HCT116 (cell line): Measurements from ENCODE around the gene LYRM7. TPM values are rescaled to one million over a fixed set of nuclear protein-coding genes. Genes with fewer than 3 reads are reported as not detected.

Experiments
- ATAC-seq: fragments of 200-7000 bp; cut with Tn5 transposase; 2 replicates; pipeline ENCODE4 v1.9.1; 2020; ENCODE audit warnings: mild to moderate bottlenecking, moderate library complexity
- BruUV-seq: library from RNA; stranded (reverse); fragments of 400-500 nt; replicated peaks from 2 replicates; lab custom pipeline; 2021; lab: Mats Ljungman, UMichigan
- CTCF ChIA-PET: fragments of 300-600 bp; sonication (Branson Sonifier 250); formaldehyde crosslinking; loops from one replicate; lab custom pipeline; 2021; ENCODE audit warnings: antibody characterized with exemption; lab: Charles Lee
- POLR2A ChIA-PET: fragments of 300-600, 350-600 bp; sonication (Branson Sonifier 250); formaldehyde crosslinking; loops from one replicate; lab custom pipeline; 2021; ENCODE audit warnings: antibody characterized with exemption; lab: Charles Lee
- RAD21 ChIA-PET, 2 experiments: fragments of 300-600 bp; sonication (Branson Sonifier 250); formaldehyde crosslinking; loops; one replicate each; lab custom pipeline; 2023; ENCODE audit warnings: low total read pairs in 2 of 2; ENCODE audit not compliant: uncharacterized antibody in 2 of 2, unreplicated experiment in 2 of 2, low non-redundant PET in 1 of 2; lab: Charles Lee
- DNase-seq: peaks from one replicate; pipeline ENCODE4 v3.0.0-alpha.2; 2010; ENCODE audit warnings: low read depth, low spot score
- H2AFZ ChIP-seq: fragments of 200-600 bp; shearing (Covaris generic), sonication (generic); 2 replicates; pipeline ENCODE4 v1.6.1; 2017; ENCODE audit warnings: low read depth, mixed run types, mixed read lengths, antibody characterized with exemption, low read length; ENCODE audit not compliant: poor library complexity, severe bottlenecking
- H3K27ac ChIP-seq: 2 replicates; pipeline ENCODE4 v1.5.1; 2012; ENCODE audit warnings: low read depth, low read length
- H3K27me3 ChIP-seq: fragments of 200-600 bp; sonication (generic); 2 replicates; pipeline ENCODE4 v1.6.1; 2016; ENCODE audit warnings: mixed run types, low read length, mixed read lengths; ENCODE audit not compliant: insufficient read depth
- H3K36me3 ChIP-seq, 2 experiments: fragments of 200-500 bp in 1 of 2; fragments of 200-600 bp in 1 of 2; sonication (Bioruptor generic) in 1 of 2; sonication (generic) in 1 of 2; 2 replicates each; pipeline versions ENCODE4 v1.5.1 to v1.6.1; 2014 to 2016; ENCODE audit warnings: low read length in 2 of 2, inconsistent platforms in 1 of 2, mixed read lengths in 1 of 2, mixed run types in 1 of 2; ENCODE audit not compliant: insufficient read depth in 2 of 2, control insufficient read depth in 1 of 2
- H3K4me1 ChIP-seq, 2 experiments: fragments of 200-600 bp in 1 of 2; sonication (generic) in 1 of 2; 2 replicates each; pipeline versions ENCODE4 v1.5.1 to v1.6.1; 2012 to 2017; ENCODE audit warnings: low read length in 2 of 2, inconsistent platforms in 1 of 2, mild to moderate bottlenecking in 1 of 2, mixed read lengths in 1 of 2, mixed run types in 1 of 2, moderate library complexity in 1 of 2; ENCODE audit not compliant: insufficient read depth in 2 of 2, control insufficient read depth in 1 of 2
- H3K4me2 ChIP-seq: fragments of 200-600 bp; sonication (generic); 2 replicates; pipeline ENCODE4 v1.6.1; 2017; ENCODE audit warnings: mixed run types, low read length, mixed read lengths
- H3K4me3 ChIP-seq, 2 experiments: fragments of 200-600 bp in 1 of 2; sonication (generic) in 1 of 2; replicated peaks in 1 of 2; 2 replicates each; pipeline ENCODE4 v1.5.1; 2011 to 2016; ENCODE audit warnings: low read length in 2 of 2, control low read depth in 1 of 2, low read depth in 1 of 2, mild to moderate bottlenecking in 1 of 2, mixed read lengths in 1 of 2, mixed run types in 1 of 2
- H3K79me2 ChIP-seq: fragments of 200-600 bp; sonication (generic); 2 replicates; pipeline ENCODE4 v1.6.1; 2017; ENCODE audit warnings: mild to moderate bottlenecking, mixed run types, low read length, moderate library complexity, mixed read lengths; ENCODE audit not compliant: insufficient read depth
- H3K9ac ChIP-seq: fragments of 200-600 bp; sonication (generic); 2 replicates; pipeline ENCODE4 v1.6.1; 2016; ENCODE audit warnings: low read length, mixed read lengths
- H3K9me2 ChIP-seq: fragments of 200-600 bp; sonication (generic), shearing (Covaris generic); 2 replicates; pipeline ENCODE4 v1.6.1; 2017; ENCODE audit warnings: mixed run types, mild to moderate bottlenecking, moderate library complexity; ENCODE audit not compliant: insufficient read depth
- H3K9me3 ChIP-seq, 2 experiments: fragments of 200-500 bp in 1 of 2; fragments of 200-600 bp in 1 of 2; sonication (Bioruptor generic) in 1 of 2; sonication (generic) in 1 of 2; 2 replicates each; pipeline ENCODE4 v1.6.1; 2014 to 2017; ENCODE audit warnings: low read length in 2 of 2, mixed read lengths in 2 of 2, inconsistent platforms in 1 of 2, low read depth in 1 of 2, mild to moderate bottlenecking in 1 of 2, mixed run types in 1 of 2, moderate library complexity in 1 of 2; ENCODE audit not compliant: control insufficient read depth in 1 of 2, insufficient read depth in 1 of 2
- H4K20me1 ChIP-seq: fragments of 200-600 bp; sonication (generic), shearing (Covaris generic); 2 replicates; pipeline ENCODE4 v1.6.1; 2017; ENCODE audit warnings: mixed run types, mild to moderate bottlenecking, moderate library complexity; ENCODE audit not compliant: insufficient read depth
- CTCF ChIP-seq, 3 experiments: fragments of 200-600 bp in 1 of 3; sonication (generic) in 1 of 3; IDR thresholded peaks in 2 of 3; conservative IDR thresholded peaks in 1 of 3; 2 replicates each; pipeline ENCODE4 v1.5.1; 2012 to 2017; ENCODE audit warnings: low read depth in 2 of 3, low read length in 2 of 3, antibody characterized with exemption in 1 of 3, borderline replicate concordance in 1 of 3, control low read depth in 1 of 3, mild to moderate bottlenecking in 1 of 3, mixed read lengths in 1 of 3, mixed run types in 1 of 3, moderate library complexity in 1 of 3; ENCODE audit not compliant: insufficient read depth in 1 of 3
- EZH2 ChIP-seq: fragments of 200-600 bp; sonication (generic); IDR thresholded peaks from 2 replicates; pipeline ENCODE4 v1.6.1; 2017; ENCODE audit warnings: antibody characterized with exemption, mixed run types
- EZH2phosphoT487 ChIP-seq: fragments of 200-600 bp; IDR thresholded peaks from 2 replicates; pipeline ENCODE4 v1.6.1; 2018; ENCODE audit warnings: antibody characterized with exemption, borderline replicate concordance
- FOSL1 ChIP-seq: IDR thresholded peaks from 2 replicates; pipeline ENCODE4 v1.6.1; 2012; ENCODE audit warnings: low read depth
- JUND ChIP-seq: IDR thresholded peaks from 2 replicates; pipeline ENCODE4 v1.6.1; 2012
- MAX ChIP-seq: IDR thresholded peaks from 2 replicates; pipeline ENCODE4 v1.6.1; 2012
- POLR2AphosphoS5 ChIP-seq: IDR thresholded peaks from 2 replicates; pipeline ENCODE4 v1.6.1; 2011; ENCODE audit warnings: mild to moderate bottlenecking, low read depth, low read length, moderate library complexity
- RAD21 ChIP-seq: IDR thresholded peaks from 2 replicates; pipeline ENCODE4 v1.6.1; 2012; ENCODE audit warnings: low read depth, mild to moderate bottlenecking
- SP1 ChIP-seq: IDR thresholded peaks from 2 replicates; pipeline ENCODE4 v1.6.1; 2012; ENCODE audit warnings: low read depth
- YY1 ChIP-seq: IDR thresholded peaks from 2 replicates; pipeline ENCODE4 v1.6.1; 2011; ENCODE audit warnings: low read length, low read depth, moderate library complexity, mild to moderate bottlenecking; ENCODE audit not compliant: insufficient replicate concordance; ENCODE audit errors: extremely low read depth
- ZBTB33 ChIP-seq: IDR thresholded peaks from 2 replicates; pipeline ENCODE4 v1.6.1; 2011; ENCODE audit warnings: mild to moderate bottlenecking, low read length, moderate library complexity; ENCODE audit not compliant: insufficient replicate concordance; ENCODE audit errors: extremely low read depth
- intact Hi-C: fragments of 100-400 bp; cut with micrococcal nuclease; formaldehyde crosslinking; loops from 2 replicates; pipeline ENCODE4 v1.10.0; 2022
- total RNA-seq: library from RNA; stranded (reverse); gene quantifications from one replicate; pipeline ENCODE4 v1.2.1, GENCODE V29; 2021; ENCODE audit not compliant: unreplicated experiment

LYRM7 gene
- total RNA-seq, 1 experiment from 2014 or later = 14.4 TPM

GRCh38 chr5:131206061-131206460, 35.3 kb downstream of the LYRM7 start (continued):
- TF ChIP-seq CTCF (IDR thresholded peaks at IDR 0.05 in 2 of 3, conservative IDR thresholded peaks at IDR 0.05 in 1 of 3; ENCODE audit: borderline replicate concordance in 1 of 3, insufficient read depth in 1 of 3, low read depth in 2 of 3, low read length in 2 of 3) (no peak), RAD21 (no peak), FOSL1 (no peak), ZBTB33 (no peak), SP1 (no peak)

GRCh38 chr5:131206772-131207171, 36.0 kb downstream of the LYRM7 start:
- no TSS peak for BruUV-seq
- Histone ChIP-seq H3K4me3 (no peak overlapping the region), H3K27ac (no peak overlapping the region), H3K9me2 (no peaks in the 10 kb centered on the region), H2AFZ (no peak overlapping the region), H3K9me3 (no peaks in the 10 kb centered on the region), H3K36me3 (no peaks in the 10 kb centered on the region), H3K4me1 (no peaks in the 10 kb centered on the region), H4K20me1 (no peaks in the 10 kb centered on the region), H3K79me2 (no peaks in the 10 kb centered on the region), H3K27me3 (no peaks in the 10 kb centered on the region), H3K4me2 (no peak overlapping the region), H3K9ac (no peak overlapping the region)
- POLR2A ChIA-PET = no interaction called here
- RAD21 ChIA-PET = no interaction called here
- intact Hi-C loops = no loop called here
- CTCF ChIA-PET = no interaction called here
- DNase-seq (no peak), ATAC-seq (no peak)
- TF ChIP-seq EZH2 (no peak), YY1 (no peak), MAX (no peak), EZH2phosphoT487 (no peak), ZBTB33 (no peak), CTCF (IDR thresholded peaks at IDR 0.05 in 2 of 3, conservative IDR thresholded peaks at IDR 0.05 in 1 of 3; ENCODE audit: borderline replicate concordance in 1 of 3, insufficient read depth in 1 of 3, low read depth in 2 of 3, low read length in 2 of 3) (no peak), JUND (no peak), POLR2AphosphoS5 (no peak), RAD21 (no peak)
